B cell (primary cell): ENCODE measurements around the gene NANOS2. TPM values are rescaled to one million over a fixed set of nuclear protein-coding genes. Genes with fewer than 3 reads are reported as not detected.

Experiments
- ATAC-seq: fragments of 200-7000 bp; cut with Tn5 transposase; one replicate; pipeline ENCODE4 v1.10.0; 2021; ENCODE audit warnings: low read depth, mild to moderate bottlenecking, moderate number of reproducible peaks, moderate library complexity
- CTCF ChIA-PET: fragments of 350-600 bp; sonication (Branson Sonifier 250); formaldehyde crosslinking; loops from one replicate; lab custom pipeline; 2021; ENCODE audit warnings: antibody characterized with exemption, inconsistent platforms; lab: Charles Lee
- POLR2A ChIA-PET: fragments of 350-600 bp; sonication (Branson Sonifier 250); formaldehyde crosslinking; loops from one replicate; lab custom pipeline; 2021; ENCODE audit warnings: antibody characterized with exemption; lab: Charles Lee
- DNase-seq: peaks from one replicate; pipeline ENCODE4 v3.0.0; 2013
- H2AFZ ChIP-seq: 2 replicates; pipeline ENCODE4 v1.6.1; 2012; ENCODE audit warnings: mild to moderate bottlenecking, low read depth, low read length; ENCODE audit not compliant: insufficient read depth, poor library complexity, severe bottlenecking
- H3K27ac ChIP-seq, 2 donors: 1 replicate in 1 of 2; 2 replicates in 1 of 2; pipeline ENCODE4 v1.5.1; 2012 to 2013; ENCODE audit warnings: low read length in 2 of 2, mild to moderate bottlenecking in 2 of 2, moderate library complexity in 1 of 2
- H3K27me3 ChIP-seq, 4 experiments: fragments of 200-600 bp in 1 of 4; sonication (generic) in 1 of 4; replicated peaks in 1 of 4; 1 replicate in 2 of 4; 2 replicates in 2 of 4; pipeline versions ENCODE4 v1.6.1 to v1.7.0; 2013 to 2016; ENCODE audit warnings: low read length in 3 of 4, mild to moderate bottlenecking in 2 of 4, mixed read lengths in 1 of 4, moderate library complexity in 1 of 4; ENCODE audit not compliant: insufficient read depth in 4 of 4, control insufficient read depth in 3 of 4; ENCODE audit errors: control extremely low read depth in 1 of 4
- H3K36me3 ChIP-seq, 2 experiments: replicated peaks in 1 of 2; 1 replicate in 1 of 2; 2 replicates in 1 of 2; pipeline versions ENCODE4 v1.6.1 to v1.7.1; 2013; ENCODE audit warnings: low read length in 1 of 2; ENCODE audit not compliant: insufficient read depth in 2 of 2, control insufficient read depth in 1 of 2; ENCODE audit errors: control extremely low read depth in 1 of 2, extremely low read depth in 1 of 2
- H3K4me1 ChIP-seq, 2 donors: fragments of 200-600 bp in 1 of 2; sonication (generic) in 1 of 2; 1 replicate in 1 of 2; 2 replicates in 1 of 2; pipeline versions ENCODE4 v1.5.1 to v1.6.1; 2013 to 2017; ENCODE audit warnings: low read length in 2 of 2; ENCODE audit not compliant: control insufficient read depth in 2 of 2, insufficient read depth in 2 of 2
- H3K4me2 ChIP-seq: replicated peaks from 2 replicates; pipeline ENCODE3; 2012; ENCODE audit warnings: mild to moderate bottlenecking, low read depth, low read length; ENCODE audit not compliant: poor library complexity, severe bottlenecking
- H3K4me3 ChIP-seq, 5 experiments: fragments of 200-600 bp in 1 of 5; sonication (generic) in 1 of 5; 1 replicate in 3 of 5; 2 replicates in 2 of 5; pipeline versions ENCODE4 v1.5.1 to v1.7.0; 2011 to 2016; ENCODE audit warnings: low read length in 4 of 5, mild to moderate bottlenecking in 4 of 5, low read depth in 2 of 5, control low read depth in 1 of 5, moderate library complexity in 1 of 5; ENCODE audit not compliant: insufficient read depth in 1 of 5; ENCODE audit errors: control extremely low read depth in 1 of 5, extremely low read depth in 1 of 5
- H3K79me2 ChIP-seq: fragments of 200-600 bp; sonication (generic); one replicate; pipeline ENCODE4 v1.6.0; 2016; ENCODE audit warnings: low read length; ENCODE audit not compliant: control insufficient read depth, insufficient read depth
- H3K9ac ChIP-seq: fragments of 200-600 bp; sonication (generic); 2 replicates; pipeline ENCODE4 v1.6.1; 2017; ENCODE audit warnings: mild to moderate bottlenecking, low read length, moderate library complexity
- H3K9me3 ChIP-seq, 3 donors: one replicate each; pipeline versions ENCODE4 v1.6.1 to v1.7.1; 2013; ENCODE audit warnings: low read length in 2 of 3; ENCODE audit not compliant: control insufficient read depth in 2 of 3, insufficient read depth in 1 of 3; ENCODE audit errors: control extremely low read depth in 1 of 3
- H4K20me1 ChIP-seq: 2 replicates; pipeline ENCODE4 v1.6.0; 2012; ENCODE audit warnings: mild to moderate bottlenecking, low read length; ENCODE audit not compliant: insufficient read depth, control insufficient read depth, poor library complexity, severe bottlenecking
- H3K27ac Mint-ChIP-seq: one replicate; pipeline ENCODE4 v1.8.0; 2021; ENCODE audit warnings: mixed read lengths
- H3K27me3 Mint-ChIP-seq: one replicate; pipeline ENCODE4 v1.8.0; 2021; ENCODE audit warnings: mixed read lengths
- H3K4me1 Mint-ChIP-seq: one replicate; pipeline ENCODE4 v1.8.0; 2021; ENCODE audit warnings: mixed read lengths
- H3K4me3 Mint-ChIP-seq: one replicate; pipeline ENCODE4 v1.8.0; 2021; ENCODE audit warnings: mixed read lengths
- H3K9me3 Mint-ChIP-seq: one replicate; pipeline ENCODE4 v1.8.0; 2022; ENCODE audit warnings: mixed read lengths; ENCODE audit not compliant: insufficient read depth
- EZH2 ChIP-seq: IDR thresholded peaks from 2 replicates; pipeline ENCODE4 v1.6.1; 2012; ENCODE audit warnings: borderline replicate concordance, low read depth, mild to moderate bottlenecking, moderate library complexity, low read length; ENCODE audit not compliant: insufficient read depth, poor library complexity, severe bottlenecking
- WGBS: methylation state at CpG from one replicate; pipeline ENCODE4 v1.1.5; 2013; ENCODE audit warnings: missing lambda C conversion rate; ENCODE audit not compliant: insufficient coverage; 5-methylcytosine and 5-hydroxymethylcytosine counted together
- intact Hi-C: fragments of 100-400 bp; cut with micrococcal nuclease; formaldehyde crosslinking; loops from one replicate; pipeline ENCODE4 v1.10.0; 2022
- polyA plus RNA-seq: library from polyadenylated mRNA; depleted of rRNA; stranded (reverse); fragments of >200 nt; gene quantifications from 2 replicates; pipeline ENCODE4 v1.2.3, GENCODE V29; 2012
- total RNA-seq, 2 donors: library from RNA; stranded (reverse); fragments of 120-200 nt in 1 of 2; gene quantifications; 1 replicate in 1 of 2; 2 replicates in 1 of 2; pipeline versions ENCODE4 v1.2.3 to v1.2.4, GENCODE V29; 2013 to 2022
- TF ChIP-seq, protein P1 (sequence below): fragments of 200-600 bp; IDR thresholded peaks from one replicate; pipeline ENCODE4 v1.8.0; 2022; ENCODE audit warnings: antibody characterized with exemption, mild to moderate bottlenecking

NANOS2 gene
- total and polyA plus RNA-seq, 2 donors (not counting 1 experiment from before 2014, with no cell fraction given): not detected

DNA sequence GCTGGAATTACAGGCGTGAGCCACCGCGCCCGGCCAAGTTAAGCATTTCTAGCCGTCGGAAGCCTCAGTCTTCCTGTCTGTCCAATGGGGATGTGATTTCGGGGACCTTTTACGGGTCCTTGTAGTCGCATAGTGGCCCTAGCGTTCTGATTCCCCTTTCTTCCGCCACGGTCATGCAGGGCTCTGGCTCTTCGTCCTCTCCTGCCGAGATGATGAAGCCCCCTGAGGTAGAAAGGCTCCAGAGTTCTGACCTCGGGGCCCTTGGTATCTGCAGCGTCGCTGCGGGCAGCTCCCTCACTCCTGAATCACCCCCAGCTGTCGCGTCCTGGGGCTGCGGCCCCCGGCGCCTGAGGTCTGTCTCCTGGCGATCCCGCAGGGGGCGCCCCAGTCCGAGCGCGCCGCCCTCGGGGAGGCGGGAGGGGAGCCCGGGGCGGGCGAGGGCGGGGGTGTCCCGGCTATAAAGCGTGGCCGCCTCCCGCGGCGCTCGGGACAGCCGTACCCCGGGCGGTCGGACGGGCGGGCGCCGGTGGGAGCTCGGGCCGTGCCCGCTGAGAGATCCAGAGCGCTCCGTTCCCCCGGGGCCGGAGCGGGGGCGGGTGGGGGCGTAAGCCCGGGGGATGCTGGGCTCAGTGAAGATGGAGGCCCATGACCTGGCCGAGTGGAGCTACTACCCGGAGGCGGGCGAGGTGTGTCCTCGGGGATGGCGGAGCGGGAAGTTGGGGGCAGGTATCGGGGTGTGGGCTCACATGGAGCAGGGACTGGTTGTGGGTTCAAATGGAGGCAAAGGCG lies 50.5 kb downstream of the NANOS2 start, which contains the start of gene FOXA3:
FOXA3 (plus strand) TSS at position 487 of the 789 bp plus-strand sequence; CDS start at position 618, 131 bp downstream.
- Mint-ChIP-seq H3K27ac (peak within 1 kb of the TSS; percentile 98), H3K27me3 (peaks cover 10% of the 10 kb centered on the region), H3K4me3 (peak within 1 kb of the TSS; percentile 91), H3K9me3 (no peaks in the 10 kb centered on the region), H3K4me1 (peaks cover 32% of the 10 kb centered on the region)
- intact Hi-C loops: loop anchor here (1.0 to 2.0 kb wide), 10 partner anchors 22 to 987 kb away; partner anchors contain the start of genes AP2S1, CCDC61, DMWD and FBXO46
- peaks cover 27 to 33% of the 10 kb centered on the region in 2 donors for H3K4me1 ChIP-seq
- H3K4me2 ChIP-seq: peak within 1 kb of the TSS; percentile 95
- TF ChIP-seq, protein P1, sequence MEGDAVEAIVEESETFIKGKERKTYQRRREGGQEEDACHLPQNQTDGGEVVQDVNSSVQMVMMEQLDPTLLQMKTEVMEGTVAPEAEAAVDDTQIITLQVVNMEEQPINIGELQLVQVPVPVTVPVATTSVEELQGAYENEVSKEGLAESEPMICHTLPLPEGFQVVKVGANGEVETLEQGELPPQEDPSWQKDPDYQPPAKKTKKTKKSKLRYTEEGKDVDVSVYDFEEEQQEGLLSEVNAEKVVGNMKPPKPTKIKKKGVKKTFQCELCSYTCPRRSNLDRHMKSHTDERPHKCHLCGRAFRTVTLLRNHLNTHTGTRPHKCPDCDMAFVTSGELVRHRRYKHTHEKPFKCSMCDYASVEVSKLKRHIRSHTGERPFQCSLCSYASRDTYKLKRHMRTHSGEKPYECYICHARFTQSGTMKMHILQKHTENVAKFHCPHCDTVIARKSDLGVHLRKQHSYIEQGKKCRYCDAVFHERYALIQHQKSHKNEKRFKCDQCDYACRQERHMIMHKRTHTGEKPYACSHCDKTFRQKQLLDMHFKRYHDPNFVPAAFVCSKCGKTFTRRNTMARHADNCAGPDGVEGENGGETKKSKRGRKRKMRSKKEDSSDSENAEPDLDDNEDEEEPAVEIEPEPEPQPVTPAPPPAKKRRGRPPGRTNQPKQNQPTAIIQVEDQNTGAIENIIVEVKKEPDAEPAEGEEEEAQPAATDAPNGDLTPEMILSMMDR: peak; percentile 73
- peak; percentile 69 for TF ChIP-seq EZH2
- peak within 1 kb of the TSS; percentile 86 for H2AFZ ChIP-seq
- peak within 1 kb of the TSS in 1 of 2 donors; percentile 95 for H3K27ac ChIP-seq
- H3K9me3 ChIP-seq: peaks cover 0 to 4% (median 0%) of the 10 kb centered on the region in 3 donors
- ChIA-PET CTCF (interaction anchor here (1.0 to 3.0 kb wide), 9 partner anchors 16 to 172 kb away, joined by 3 to 24 read pairs (median 8); partner anchors contain the start of genes IRF2BP1, MYPOP, SIX5 and SNRPD2), POLR2A (interaction anchor here (0.6 to 2.0 kb wide), 11 partner anchors 18 to 737 kb away, joined by 3 to 9 read pairs (median 4); partner anchors contain the start of genes IRF2BP1, MYPOP, QPCTL and SIX5)
- peaks cover 33% of the 10 kb centered on the region for H3K79me2 ChIP-seq
- H3K27me3 ChIP-seq: peaks cover 0 to 14% (median 6%) of the 10 kb centered on the region in 4 experiments
- no peak for ATAC-seq
- H3K36me3 ChIP-seq: peaks cover 0 to 13% of the 10 kb centered on the region in 2 experiments
- peaks cover 1% of the 10 kb centered on the region for H4K20me1 ChIP-seq
- DNase-seq: peak; percentile 70
- peak within 1 kb of the TSS; percentile 77 for H3K9ac ChIP-seq
- WGBS: 3% methylated on average over 71 of the region's 71 CpGs
- H3K4me3 ChIP-seq: peak within 1 kb of the TSS; percentile 62 to 87 (median 81)
